H1 (cell line): ENCODE data around the gene NT5E. TPM values are rescaled to one million over a fixed set of nuclear protein-coding genes. Genes with fewer than 3 reads are reported as not detected.

Source experiments
- CTCF ChIA-PET: fragments of 300-600 bp; sonication (Branson Sonifier 250); formaldehyde crosslinking; loops from one replicate; lab custom pipeline; 2021; ENCODE audit not compliant: partially characterized antibody; lab: Charles Lee
- POLR2A ChIA-PET: fragments of 300-600 bp; sonication (Branson Sonifier 250); formaldehyde crosslinking; loops from one replicate; lab custom pipeline; 2021; ENCODE audit warnings: inconsistent platforms; ENCODE audit not compliant: partially characterized antibody; lab: Charles Lee
- DNase-seq, 2 experiments: peaks; one replicate each; pipeline versions ENCODE4 v3.0.0 to v3.0.0-alpha.2; 2010 to 2022; ENCODE audit warnings: low spot score in 2 of 2, low read depth in 1 of 2, mixed read lengths in 1 of 2
- FAIRE-seq: peaks from 2 replicates; lab custom pipeline; 2011; peaks lifted over from hg19 to GRCh38; lab: Jason Lieb, UNC
- H2AFZ ChIP-seq: 2 replicates; pipeline ENCODE4 v1.8.1; 2012; ENCODE audit warnings: low read length, inconsistent platforms
- H2AK5ac ChIP-seq: 2 replicates; pipeline ENCODE4 v1.6.1; 2013; ENCODE audit warnings: low read depth, low read length
- H2BK120ac ChIP-seq: replicated peaks from 2 replicates; pipeline ENCODE3; 2013; ENCODE audit warnings: low read depth, low read length, inconsistent platforms
- H2BK12ac ChIP-seq: 2 replicates; pipeline ENCODE4 v1.6.1; 2013; ENCODE audit warnings: low read depth, low read length
- H2BK15ac ChIP-seq: 2 replicates; pipeline ENCODE4 v1.6.1; 2013; ENCODE audit warnings: low read length
- H2BK20ac ChIP-seq: 2 replicates; pipeline ENCODE4 v1.6.1; 2013; ENCODE audit warnings: low read length
- H2BK5ac ChIP-seq: 2 replicates; pipeline ENCODE4 v1.6.1; 2013; ENCODE audit warnings: low read depth, low read length
- H3K14ac ChIP-seq: 2 replicates; pipeline ENCODE4 v1.6.1; 2013; ENCODE audit warnings: inconsistent platforms; ENCODE audit not compliant: insufficient read length
- H3K18ac ChIP-seq: 2 replicates; pipeline ENCODE4 v1.6.1; 2013; ENCODE audit warnings: low read length; ENCODE audit errors: extremely low read depth
- H3K23ac ChIP-seq: 2 replicates; pipeline ENCODE4 v1.6.1; 2013; ENCODE audit warnings: inconsistent platforms; ENCODE audit not compliant: insufficient read length
- H3K23me2 ChIP-seq: 2 replicates; pipeline ENCODE4 v1.6.1; 2013; ENCODE audit warnings: low read depth, low read length
- H3K27ac ChIP-seq: 2 replicates; pipeline ENCODE4 v1.6.1; 2011; ENCODE audit warnings: low read depth, low read length, inconsistent platforms
- H3K27me3 ChIP-seq, 4 experiments: replicated peaks in 1 of 4; 1 replicate in 1 of 4; 2 replicates in 3 of 4; pipeline versions ENCODE4 v1.6.1 to v1.8.1; 2011 to 2013; ENCODE audit warnings: low read length in 3 of 4, mild to moderate bottlenecking in 3 of 4, inconsistent platforms in 2 of 4, mixed read lengths in 2 of 4, moderate library complexity in 1 of 4; ENCODE audit not compliant: control insufficient read depth in 3 of 4, insufficient read depth in 3 of 4; ENCODE audit errors: extremely low read depth in 1 of 4
- H3K36me3 ChIP-seq, 4 experiments: 2 replicates each; pipeline versions ENCODE4 v1.6.1 to v1.8.1; 2011 to 2013; ENCODE audit warnings: mild to moderate bottlenecking in 4 of 4, low read length in 3 of 4, moderate library complexity in 2 of 4, control low read depth in 1 of 4, inconsistent platforms in 1 of 4; ENCODE audit not compliant: insufficient read depth in 4 of 4, control insufficient read depth in 2 of 4
- H3K4ac ChIP-seq: replicated peaks from 2 replicates; pipeline ENCODE3; 2013; ENCODE audit warnings: low read length, low read depth, mixed read lengths, inconsistent platforms; ENCODE audit not compliant: insufficient read length
- H3K4me1 ChIP-seq, 4 experiments: replicated peaks in 1 of 4; 1 replicate in 1 of 4; 2 replicates in 3 of 4; pipeline versions ENCODE4 v1.6.1 to v1.8.1; 2011 to 2013; ENCODE audit warnings: low read length in 3 of 4, inconsistent platforms in 2 of 4, mixed read lengths in 1 of 4; ENCODE audit not compliant: insufficient read depth in 4 of 4, control insufficient read depth in 3 of 4
- H3K4me2 ChIP-seq, 2 experiments: 2 replicates each; pipeline versions ENCODE4 v1.6.1 to v1.8.1; 2011 to 2013; ENCODE audit warnings: low read depth in 2 of 2, low read length in 2 of 2, control low read depth in 1 of 2, inconsistent platforms in 1 of 2, mild to moderate bottlenecking in 1 of 2; ENCODE audit not compliant: insufficient read depth in 1 of 2
- H3K4me3 ChIP-seq, 4 experiments: fragments of 200-600, 300-600 bp in 1 of 4; sonication (generic), shearing (Covaris generic), sonication (Bioruptor Twin) in 1 of 4; 2 replicates each; pipeline versions ENCODE4 v1.5.1 to v1.8.1; 2011 to 2016; ENCODE audit warnings: low read length in 4 of 4, low read depth in 3 of 4, control low read depth in 2 of 4, inconsistent platforms in 2 of 4, mild to moderate bottlenecking in 2 of 4, mixed read lengths in 1 of 4, moderate library complexity in 1 of 4; ENCODE audit not compliant: insufficient read depth in 2 of 4; ENCODE audit errors: extremely low read depth in 1 of 4
- H3K56ac ChIP-seq: replicated peaks from 2 replicates; pipeline ENCODE3; 2013; ENCODE audit warnings: low read depth, mild to moderate bottlenecking, mixed read lengths, low read length, inconsistent platforms; ENCODE audit not compliant: insufficient read length
- H3K79me1 ChIP-seq: 2 replicates; pipeline ENCODE4 v1.6.1; 2013; ENCODE audit warnings: low read depth, low read length, control low read depth
- H3K79me2 ChIP-seq, 2 experiments: 2 replicates each; pipeline versions ENCODE4 v1.6.1 to v1.8.1; 2012 to 2013; ENCODE audit warnings: low read length in 2 of 2, mild to moderate bottlenecking in 2 of 2, inconsistent platforms in 1 of 2; ENCODE audit not compliant: insufficient read depth in 2 of 2, control insufficient read depth in 1 of 2
- H3K9ac ChIP-seq, 4 experiments: replicated peaks in 1 of 4; 1 replicate in 1 of 4; 2 replicates in 3 of 4; pipeline versions ENCODE4 v1.6.1 to v1.8.1; 2011 to 2013; ENCODE audit warnings: low read depth in 3 of 4, low read length in 3 of 4, control low read depth in 2 of 4, mild to moderate bottlenecking in 2 of 4, moderate library complexity in 2 of 4, inconsistent platforms in 1 of 4; ENCODE audit errors: extremely low read depth in 1 of 4
- H3K9me3 ChIP-seq, 2 experiments: 2 replicates each; pipeline versions ENCODE4 v1.6.1 to v1.8.1; 2012 to 2013; ENCODE audit warnings: mild to moderate bottlenecking in 2 of 2, moderate library complexity in 2 of 2, control low read depth in 1 of 2, inconsistent platforms in 1 of 2, low read depth in 1 of 2, low read length in 1 of 2, mixed read lengths in 1 of 2; ENCODE audit not compliant: insufficient read depth in 2 of 2
- H4K20me1 ChIP-seq, 2 experiments: replicated peaks in 1 of 2; 2 replicates each; pipeline versions ENCODE3 to v1.8.1; 2011 to 2013; ENCODE audit warnings: inconsistent platforms in 2 of 2, low read length in 2 of 2, mild to moderate bottlenecking in 1 of 2; ENCODE audit not compliant: insufficient read depth in 2 of 2, control insufficient read depth in 1 of 2
- H4K5ac ChIP-seq: 2 replicates; pipeline ENCODE4 v1.6.1; 2013; ENCODE audit warnings: low read length, low read depth, mixed read lengths, inconsistent platforms; ENCODE audit not compliant: insufficient read length
- H4K8ac ChIP-seq: 2 replicates; pipeline ENCODE4 v1.8.0; 2013; ENCODE audit warnings: mild to moderate bottlenecking, moderate library complexity, low read length, inconsistent platforms; ENCODE audit not compliant: insufficient read depth; ENCODE audit errors: extremely low read depth
- H4K91ac ChIP-seq: replicated peaks from 2 replicates; pipeline ENCODE3; 2013; ENCODE audit warnings: low read length, mixed read lengths, inconsistent platforms; ENCODE audit not compliant: insufficient read length
- ATF3 ChIP-seq: IDR thresholded peaks from 2 replicates; pipeline ENCODE4 v1.6.1; 2011; ENCODE audit warnings: low read depth, mild to moderate bottlenecking, low read length; ENCODE audit not compliant: insufficient read depth
- BCL11A ChIP-seq, 2 experiments: IDR thresholded peaks; one replicate each; pipeline ENCODE4 v1.6.1; 2011; ENCODE audit warnings: low read depth in 2 of 2, low read length in 2 of 2, mild to moderate bottlenecking in 2 of 2
- BRCA1 ChIP-seq: IDR thresholded peaks from 2 replicates; pipeline ENCODE4 v1.6.1; 2012; ENCODE audit warnings: low read depth, low read length, improper control_type of control experiment
- CTBP2 ChIP-seq: IDR thresholded peaks from 2 replicates; pipeline ENCODE4 v1.7.0; 2011; ENCODE audit warnings: borderline replicate concordance, mild to moderate bottlenecking, moderate library complexity, mixed read lengths, low read length; ENCODE audit not compliant: insufficient read depth, insufficient read length
- EP300 ChIP-seq, 2 experiments: IDR thresholded peaks; 1 replicate in 1 of 2; 2 replicates in 1 of 2; pipeline ENCODE4 v1.6.1; 2011 to 2012; ENCODE audit warnings: low read depth in 2 of 2, low read length in 2 of 2, mild to moderate bottlenecking in 2 of 2, borderline replicate concordance in 1 of 2, inconsistent platforms in 1 of 2, moderate library complexity in 1 of 2
- FOSL1 ChIP-seq: IDR thresholded peaks from 2 replicates; pipeline ENCODE4 v1.6.1; 2011; ENCODE audit warnings: mild to moderate bottlenecking, low read depth, low read length, moderate library complexity; ENCODE audit not compliant: insufficient read depth
- GABPA ChIP-seq: IDR thresholded peaks from 2 replicates; pipeline ENCODE4 v1.6.1; 2011; ENCODE audit warnings: mild to moderate bottlenecking, low read length, moderate library complexity, borderline replicate concordance; ENCODE audit not compliant: insufficient read depth
- HDAC2 ChIP-seq, 2 experiments: fragments of 300-600 bp in 1 of 2; sonication (generic) in 1 of 2; IDR thresholded peaks; 2 replicates each; pipeline ENCODE4 v1.6.1; 2011 to 2012; ENCODE audit warnings: low read depth in 2 of 2, low read length in 2 of 2, mild to moderate bottlenecking in 2 of 2, moderate library complexity in 2 of 2, borderline replicate concordance in 1 of 2, inconsistent platforms in 1 of 2
- RXRA ChIP-seq: IDR thresholded peaks from 2 replicates; pipeline ENCODE4 v1.6.1; 2011; ENCODE audit warnings: low read depth, mild to moderate bottlenecking, low read length, moderate library complexity; ENCODE audit not compliant: insufficient read depth
- TAF1 ChIP-seq: IDR thresholded peaks from 2 replicates; pipeline ENCODE4 v1.6.1; 2011; ENCODE audit warnings: mild to moderate bottlenecking, low read depth, low read length
- USF2 ChIP-seq: IDR thresholded peaks from 2 replicates; pipeline ENCODE4 v1.6.1; 2011; ENCODE audit warnings: low read length, improper control_type of control experiment
- WGBS, 2 experiments: shearing (Covaris generic) in 1 of 2; methylation state at CpG; one replicate each; pipeline versions ENCODE4 v1.1.6 to v1.1.7; 2013 to 2015; ENCODE audit warnings: low lambda C conversion rate in 2 of 2, mixed read lengths in 2 of 2, inconsistent platforms in 1 of 2, low coverage in 1 of 2, missing lambda C conversion rate in 1 of 2; ENCODE audit not compliant: insufficient replicate concordance in 2 of 2, insufficient coverage in 1 of 2, insufficient read length in 1 of 2; ENCODE audit errors: extremely low coverage in 1 of 2, missing lambda C conversion rate in 1 of 2; 5-methylcytosine and 5-hydroxymethylcytosine counted together
- polyA plus RNA-seq, 7 experiments: library from polyadenylated mRNA; depleted of rRNA in 3 of 7; stranded (reverse) in 5 of 7; unstranded in 2 of 7; fragments of >200 nt in 5 of 7; fragments of 200-250 nt in 2 of 7; gene quantifications; 1 replicate in 5 of 7; 2 replicates in 1 of 7; 4 replicates in 1 of 7; pipeline versions ENCODE4 v1.2.1 to v1.2.3, GENCODE V29; 2011 to 2013; ENCODE audit warnings: missing spikeins in 2 of 7, mixed read lengths in 2 of 7
- total RNA-seq: library from RNA; stranded (reverse); fragmentation: NEBNext Ultra II Directional; extraction: Animal tissue kit (Norgen Biotek cat#: 25700); gene quantifications from 2 replicates; pipeline ENCODE4 v1.2.1, GENCODE V29; 2021

Gene NT5E
- total and polyA plus RNA-seq, 2 of the 8 experiments (the other 6 are each of a cell fraction or from before 2014, with no cell fraction given): 0.74 to 1.5 TPM

- no peak for FAIRE-seq
- no peak overlapping the region for H4K8ac ChIP-seq
- H3K4me3 ChIP-seq: no peak overlapping the region
- no peaks in the 10 kb centered on the region for H3K4me1 ChIP-seq
- no peaks in the 10 kb centered on the region for H3K27me3 ChIP-seq
- H3K23ac ChIP-seq: no peak overlapping the region
- no peaks in the 10 kb centered on the region; a peak in 1 of 4 replicates for H3K9me3 ChIP-seq
- H3K79me1 ChIP-seq: no peaks in the 10 kb centered on the region
- DNase-seq: no peak
- H2BK5ac ChIP-seq: no peak overlapping the region
- no peak overlapping the region for H4K5ac ChIP-seq
- no peak overlapping the region for H2AFZ ChIP-seq
- H3K14ac ChIP-seq: no peak overlapping the region
- H3K4me2 ChIP-seq: no peak overlapping the region
- no peak overlapping the region for H3K56ac ChIP-seq
- H3K23me2 ChIP-seq: no peaks in the 10 kb centered on the region
- H3K18ac ChIP-seq: no peak overlapping the region
- H3K36me3 ChIP-seq: no peaks in the 10 kb centered on the region; a peak in 2 of 8 replicates
- no peak overlapping the region for H2AK5ac ChIP-seq
- H2BK12ac ChIP-seq: no peak overlapping the region
- H3K9ac ChIP-seq: no peak overlapping the region
- no peak overlapping the region for H2BK120ac ChIP-seq
- no peaks in the 10 kb centered on the region for H3K79me2 ChIP-seq
- POLR2A ChIA-PET: no interaction called here
- H4K91ac ChIP-seq: no peak overlapping the region
- H3K4ac ChIP-seq: no peak overlapping the region
- CTCF ChIA-PET: interaction anchor here (0.6 to 3.4 kb wide), 28 partner anchors 12 to 631 kb away, joined by 3 to 21 read pairs (median 4); partner anchors contain the start of gene NT5E
- H2BK15ac ChIP-seq: no peak overlapping the region
- no peaks in the 10 kb centered on the region for H4K20me1 ChIP-seq
- WGBS, 2 experiments: 80% methylated on average over 2 of the region's 2 CpGs; no CpG with 5 or more reads in 1 of the 2 experiments
- no peak overlapping the region for H3K27ac ChIP-seq
- H2BK20ac ChIP-seq: no peak overlapping the region
- TF ChIP-seq CTBP2 (no peak), TAF1 (no peak), USF2 (no peak), BCL11A (IDR thresholded peaks at IDR 0.05; ENCODE audit: low read depth in 2 of 2, low read length in 2 of 2) (no peak), HDAC2 (IDR thresholded peaks at IDR 0.05; ENCODE audit: borderline replicate concordance in 1 of 2, low read depth in 2 of 2, low read length in 2 of 2) (no peak), ATF3 (no peak), BRCA1 (no peak), FOSL1 (no peak), EP300 (IDR thresholded peaks at IDR 0.05; ENCODE audit: borderline replicate concordance in 1 of 2, low read depth in 2 of 2, low read length in 2 of 2) (no peak), GABPA (no peak), RXRA (no peak)
Observed at GRCh38 chr6:85537055-85537494, 87.2 kb downstream of the NT5E start.
